Measurements from ENCODE around the gene PAPPA2.

PAPPA2 gene

GRCh38 chr1:176894450-176894849 lies 431.5 kb downstream of the PAPPA2 start:
- Mint-ChIP-seq H3K9me3 (no peaks in the 10 kb centered on the region), H3K4me3 (no peak overlapping the region), H3K27ac (no peak overlapping the region), H3K27me3 (peaks cover 18 to 29% of the 10 kb centered on the region in 2 donors), H3K36me3 (no peaks in the 10 kb centered on the region), H3K4me1 (peaks cover 6 to 9% of the 10 kb centered on the region in 2 donors)
- ATAC-seq (replicated peaks) (no peak), DNase-seq (no peak)
